ENCODE measurements around the gene PTPN13.

The PTPN13 gene

GRCh38 chr4:86592553-86593249, 1.4 kb upstream of the PTPN13 start:
- DNase-seq: no peak

- peak in 53 of 56 donors; percentile 4 to 83 (median 57) for DNase-seq
Observed at GRCh38 chr4:86594559-86595425, 677 bp downstream of the PTPN13 start.

GRCh38 chr4:86595426-86595805, 1.3 kb downstream of the PTPN13 start:
- DNase-seq: peak in 10 of 56 donors; percentile 4 to 61 (median 25)

- no peak for DNase-seq
Observed at GRCh38 chr4:86596807-86597206, 2.7 kb downstream of the PTPN13 start.

GRCh38 chr4:86600007-86600653, 6.0 kb downstream of the PTPN13 start:
- DNase-seq: no peak

GRCh38 chr4:86603311-86603885, 9.3 kb downstream of the PTPN13 start:
- no peak for DNase-seq

- DNase-seq: no peak
Observed at GRCh38 chr4:86606809-86607208, 12.7 kb downstream of the PTPN13 start.

GRCh38 chr4:86608757-86609375, 14.8 kb downstream of the PTPN13 start:
- no peak for DNase-seq

GRCh38 chr4:86611757-86612156, 17.6 kb downstream of the PTPN13 start:
- DNase-seq: no peak

GRCh38 chr4:86613734-86614133, 19.6 kb downstream of the PTPN13 start:
- no peak for DNase-seq

GRCh38 chr4:86614865-86615264, 20.8 kb downstream of the PTPN13 start:
- DNase-seq: no peak

- no peak for DNase-seq
Observed at GRCh38 chr4:86615501-86615900, 21.4 kb downstream of the PTPN13 start.

- DNase-seq: no peak
Observed at GRCh38 chr4:86619656-86620055, 25.5 kb downstream of the PTPN13 start.

GRCh38 chr4:86621435-86621834, 27.3 kb downstream of the PTPN13 start:
- no peak for DNase-seq

GRCh38 chr4:86626066-86626465, 32.0 kb downstream of the PTPN13 start:
- DNase-seq: no peak

- DNase-seq: no peak
Observed at GRCh38 chr4:86627462-86628135, 33.5 kb downstream of the PTPN13 start.

GRCh38 chr4:86630629-86631028, 36.5 kb downstream of the PTPN13 start:
- DNase-seq: no peak

GRCh38 chr4:86631166-86631565, 37.1 kb downstream of the PTPN13 start:
- DNase-seq: no peak

- DNase-seq: no peak
Observed at GRCh38 chr4:86633854-86634253, 39.7 kb downstream of the PTPN13 start.

- DNase-seq: no peak
Observed at GRCh38 chr4:86640469-86640868, 46.4 kb downstream of the PTPN13 start.
